HepG2 (cell line): Measurements from ENCODE around the gene CNNM3. TPM values are rescaled to one million over a fixed set of nuclear protein-coding genes. Genes with fewer than 3 reads are reported as not detected.
A peak's percentile ranks its signal among the peaks of the same experiment; 100 is the strongest.

Experiments used
- CREBL2 ChIP-seq: sonication (generic); formaldehyde crosslinking; IDR thresholded peaks from 2 replicates; pipeline ENCODE4 v1.8.1; 2023; ENCODE audit warnings: missing genetic modification reagents, mild to moderate bottlenecking, borderline replicate concordance
- CREM ChIP-seq, 2 experiments: sonication (generic) in 1 of 2; formaldehyde crosslinking in 1 of 2; IDR thresholded peaks; 2 replicates each; pipeline versions ENCODE4 v1.4.0 to v1.6.1; 2016 to 2020; ENCODE audit warnings: antibody characterized with exemption in 1 of 2, mild to moderate bottlenecking in 1 of 2, missing genetic modification reagents in 1 of 2
- DZIP1 ChIP-seq: sonication (generic); formaldehyde crosslinking; IDR thresholded peaks from 2 replicates; pipeline ENCODE4 v1.5.0; 2020; ENCODE audit warnings: mild to moderate bottlenecking, missing genetic modification reagents
- FOSL2 ChIP-seq: sonication (generic); formaldehyde crosslinking; IDR thresholded peaks from 2 replicates; pipeline ENCODE4 v1.4.0; 2020; ENCODE audit warnings: missing genetic modification reagents
- TCF7L2 ChIP-seq: IDR thresholded peaks from 2 replicates; pipeline ENCODE4 v1.6.1; 2011; ENCODE audit warnings: mild to moderate bottlenecking, low read depth, low read length, moderate library complexity
- ZBED4 ChIP-seq: sonication (generic); formaldehyde crosslinking; IDR thresholded peaks from 2 replicates; pipeline ENCODE4 v1.4.0; 2020; ENCODE audit warnings: missing genetic modification reagents, borderline replicate concordance
- ZNF280B ChIP-seq: sonication (generic); formaldehyde crosslinking; IDR thresholded peaks from 2 replicates; pipeline ENCODE4 v1.5.0; 2020; ENCODE audit warnings: missing genetic modification reagents, mild to moderate bottlenecking, borderline replicate concordance
- ZNF292 ChIP-seq: sonication (generic); formaldehyde crosslinking; IDR thresholded peaks from 2 replicates; pipeline ENCODE4 v1.8.1; 2022; ENCODE audit warnings: mild to moderate bottlenecking, low read depth, missing genetic modification reagents, borderline replicate concordance
- ZNF354B ChIP-seq: sonication (generic); formaldehyde crosslinking; IDR thresholded peaks from 2 replicates; pipeline ENCODE4 v1.8.0; 2022; ENCODE audit warnings: mild to moderate bottlenecking, missing genetic modification reagents
- ZNF510 ChIP-seq: sonication (generic); formaldehyde crosslinking; IDR thresholded peaks from 2 replicates; pipeline ENCODE4 v1.4.0; 2020; ENCODE audit warnings: low read depth, mild to moderate bottlenecking, missing genetic modification reagents
- polyA plus RNA-seq, 8 experiments: library from polyadenylated mRNA; depleted of rRNA in 3 of 8; stranded (reverse) in 7 of 8; unstranded in 1 of 8; fragments of >200 nt; fragmentation: Illumina TruSeq in 4 of 8; extraction: Trizol in 4 of 8; gene quantifications; 2 replicates each; pipeline versions ENCODE4 v1.2.1 to v1.2.3, GENCODE V29; 2011 to 2016; ENCODE audit warnings: low read depth in 4 of 8, missing spikeins in 1 of 8, mixed read lengths in 1 of 8; ENCODE audit not compliant: insufficient read depth in 1 of 8
- total RNA-seq, 5 experiments: library from RNA; depleted of rRNA; stranded (reverse); fragments of >200 nt; fragmentation: Illumina TruSeq; extraction: Trizol; gene quantifications; 2 replicates each; pipeline ENCODE4 v1.2.3, GENCODE V29; 2016; ENCODE audit warnings: low read depth in 1 of 5
- TF ChIP-seq, protein P1 (sequence below): sonication (generic); formaldehyde crosslinking; IDR thresholded peaks from 2 replicates; pipeline ENCODE4 v1.8.0; 2023; ENCODE audit warnings: mild to moderate bottlenecking, missing genetic modification reagents
- TF ChIP-seq, protein P2 (sequence below): sonication (generic); formaldehyde crosslinking; IDR thresholded peaks from 2 replicates; pipeline ENCODE4 v1.5.1; 2020; ENCODE audit warnings: mild to moderate bottlenecking, missing genetic modification reagents
- TF ChIP-seq, protein P3 (sequence below), 2 experiments: sonication (generic) in 1 of 2; formaldehyde crosslinking in 1 of 2; IDR thresholded peaks; 2 replicates each; pipeline versions ENCODE4 v1.4.0 to v1.6.1; 2018 to 2020; ENCODE audit warnings: missing genetic modification reagents in 2 of 2, borderline replicate concordance in 1 of 2, low read depth in 1 of 2, mild to moderate bottlenecking in 1 of 2, missing biosample characterization in 1 of 2

CNNM3 gene
- total and polyA plus RNA-seq, 2 of the 13 experiments (the other 11 are each of a cell fraction or from before 2014, with no cell fraction given) = 21.2 to 27.9 TPM

- TF ChIP-seq ZBED4 (CRISPR knock-in tag) (no peak), FOSL2 (CRISPR knock-in tag) (peak; percentile 21; the same call in 1 of the 2 replicates), CREM (IDR thresholded peaks at IDR 0.05) (no peak), CREM (CRISPR knock-in tag; IDR thresholded peaks at IDR 0.05) (no peak), ZNF510 (CRISPR knock-in tag) (no peak), TCF7L2 (no peak), ZNF354B (CRISPR knock-in tag) (no peak), DZIP1 (CRISPR knock-in tag) (no peak), CREBL2 (CRISPR knock-in tag) (no peak), ZNF292 (CRISPR knock-in tag) (peak; percentile 86; the same call in 1 of the 2 replicates), ZNF280B (CRISPR knock-in tag) (no peak)
- TF ChIP-seq, protein P1, sequence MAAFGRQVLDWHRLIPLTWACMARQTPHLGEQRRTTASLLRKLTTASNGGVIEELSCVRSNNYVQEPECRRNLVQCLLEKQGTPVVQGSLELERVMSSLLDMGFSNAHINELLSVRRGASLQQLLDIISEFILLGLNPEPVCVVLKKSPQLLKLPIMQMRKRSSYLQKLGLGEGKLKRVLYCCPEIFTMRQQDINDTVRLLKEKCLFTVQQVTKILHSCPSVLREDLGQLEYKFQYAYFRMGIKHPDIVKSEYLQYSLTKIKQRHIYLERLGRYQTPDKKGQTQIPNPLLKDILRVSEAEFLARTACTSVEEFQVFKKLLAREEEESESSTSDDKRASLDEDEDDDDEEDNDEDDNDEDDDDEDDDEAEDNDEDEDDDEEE (CRISPR knock-in tag) = no peak
- TF ChIP-seq, protein P2, sequence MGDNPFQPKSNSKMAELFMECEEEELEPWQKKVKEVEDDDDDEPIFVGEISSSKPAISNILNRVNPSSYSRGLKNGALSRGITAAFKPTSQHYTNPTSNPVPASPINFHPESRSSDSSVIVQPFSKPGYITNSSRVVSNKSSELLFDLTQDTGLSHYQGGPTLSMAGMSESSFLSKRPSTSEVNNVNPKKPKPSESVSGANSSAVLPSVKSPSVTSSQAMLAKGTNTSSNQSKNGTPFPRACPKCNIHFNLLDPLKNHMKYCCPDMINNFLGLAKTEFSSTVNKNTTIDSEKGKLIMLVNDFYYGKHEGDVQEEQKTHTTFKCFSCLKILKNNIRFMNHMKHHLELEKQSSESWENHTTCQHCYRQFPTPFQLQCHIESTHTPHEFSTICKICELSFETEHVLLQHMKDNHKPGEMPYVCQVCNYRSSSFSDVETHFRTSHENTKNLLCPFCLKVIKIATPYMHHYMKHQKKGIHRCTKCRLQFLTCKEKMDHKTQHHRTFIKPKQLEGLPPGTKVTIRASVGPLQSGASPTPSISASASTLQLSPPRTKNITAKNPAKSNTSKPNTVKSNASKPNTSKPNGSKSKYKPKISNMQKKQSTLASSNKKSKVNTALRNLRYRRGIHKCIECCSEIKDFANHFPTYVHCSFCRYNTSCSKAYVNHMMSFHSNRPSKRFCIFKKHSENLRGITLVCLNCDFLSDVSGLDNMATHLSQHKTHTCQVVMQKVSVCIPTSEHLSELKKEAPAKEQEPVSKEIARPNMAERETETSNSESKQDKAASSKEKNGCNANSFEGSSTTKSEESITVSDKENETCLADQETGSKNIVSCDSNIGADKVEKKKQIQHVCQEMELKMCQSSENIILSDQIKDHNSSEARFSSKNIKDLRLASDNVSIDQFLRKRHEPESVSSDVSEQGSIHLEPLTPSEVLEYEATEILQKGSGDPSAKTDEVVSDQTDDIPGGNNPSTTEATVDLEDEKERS = no peak
- TF ChIP-seq, protein P3, sequence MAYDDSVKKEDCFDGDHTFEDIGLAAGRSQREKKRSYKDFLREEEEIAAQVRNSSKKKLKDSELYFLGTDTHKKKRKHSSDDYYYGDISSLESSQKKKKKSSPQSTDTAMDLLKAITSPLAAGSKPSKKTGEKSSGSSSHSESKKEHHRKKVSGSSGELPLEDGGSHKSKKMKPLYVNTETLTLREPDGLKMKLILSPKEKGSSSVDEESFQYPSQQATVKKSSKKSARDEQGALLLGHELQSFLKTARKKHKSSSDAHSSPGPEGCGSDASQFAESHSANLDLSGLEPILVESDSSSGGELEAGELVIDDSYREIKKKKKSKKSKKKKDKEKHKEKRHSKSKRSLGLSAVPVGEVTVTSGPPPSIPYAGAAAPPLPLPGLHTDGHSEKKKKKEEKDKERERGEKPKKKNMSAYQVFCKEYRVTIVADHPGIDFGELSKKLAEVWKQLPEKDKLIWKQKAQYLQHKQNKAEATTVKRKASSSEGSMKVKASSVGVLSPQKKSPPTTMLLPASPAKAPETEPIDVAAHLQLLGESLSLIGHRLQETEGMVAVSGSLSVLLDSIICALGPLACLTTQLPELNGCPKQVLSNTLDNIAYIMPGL (CRISPR knock-in tag; IDR thresholded peaks at IDR 0.05; ENCODE audit: borderline replicate concordance in 1 of 2, low read depth in 1 of 2) = peak; percentile 19 to 49; a peak in 1 of 4 replicates
Observed at GRCh38 chr2:96810783-96811192, 5.3 kb upstream of the CNNM3 start (continued).
